Fibroblast of mammary gland (primary cell): Measurements from ENCODE around the gene TSPEAR.

Experiments
- DNase-seq: peaks from one replicate; pipeline ENCODE4 v3.0.0-alpha.2; 2010; ENCODE audit warnings: low read depth
- H3K4me3 ChIP-seq: 2 replicates; pipeline ENCODE4 v1.5.1; 2011; ENCODE audit warnings: low read depth, mild to moderate bottlenecking, low read length, moderate library complexity; ENCODE audit not compliant: control insufficient read depth
- CTCF ChIP-seq: conservative IDR thresholded peaks from 2 replicates; pipeline ENCODE4 v1.5.1; 2011; ENCODE audit warnings: low read depth, low read length, inconsistent platforms; ENCODE audit not compliant: control insufficient read depth, insufficient read depth

Gene TSPEAR

GRCh38 chr21:44466996-44467858 lies 244.1 kb downstream of the TSPEAR start:
- no peak for DNase-seq
- no peak for TF ChIP-seq CTCF
- H3K4me3 ChIP-seq, result no peak overlapping the region

GRCh38 chr21:44466351-44466954 lies 244.9 kb downstream of the TSPEAR start:
- H3K4me3 ChIP-seq, result no peak overlapping the region
- no peak for DNase-seq
- TF ChIP-seq CTCF, result no peak

GRCh38 chr21:44464351-44464750 lies 247.0 kb downstream of the TSPEAR start:
- no peak for TF ChIP-seq CTCF
- DNase-seq, result no peak
- no peak overlapping the region for H3K4me3 ChIP-seq

- DNase-seq, result no peak
- TF ChIP-seq CTCF, result no peak
- H3K4me3 ChIP-seq, result no peak overlapping the region
These were observed 247.6 kb downstream of the TSPEAR start for GRCh38 chr21:44463724-44464123.

GRCh38 chr21:44462834-44463200 lies 248.6 kb downstream of the TSPEAR start:
- TF ChIP-seq CTCF, result no peak
- no peak overlapping the region for H3K4me3 ChIP-seq
- DNase-seq, result no peak

- TF ChIP-seq CTCF, result no peak
- DNase-seq, result no peak
- H3K4me3 ChIP-seq, result no peak overlapping the region
These were observed 249.1 kb downstream of the TSPEAR start for GRCh38 chr21:44462086-44462833.
